GM18868 (cell line): ENCODE measurements around the gene NDUFB8.

Source experiments
- ATAC-seq: cut with Tn5 transposase; IDR thresholded peaks from one replicate; pipeline ENCODE4 v1.9.1; 2021; ENCODE audit warnings: mild to moderate bottlenecking, moderate library complexity; ENCODE audit not compliant: unreplicated experiment

NDUFB8 gene

DNA sequence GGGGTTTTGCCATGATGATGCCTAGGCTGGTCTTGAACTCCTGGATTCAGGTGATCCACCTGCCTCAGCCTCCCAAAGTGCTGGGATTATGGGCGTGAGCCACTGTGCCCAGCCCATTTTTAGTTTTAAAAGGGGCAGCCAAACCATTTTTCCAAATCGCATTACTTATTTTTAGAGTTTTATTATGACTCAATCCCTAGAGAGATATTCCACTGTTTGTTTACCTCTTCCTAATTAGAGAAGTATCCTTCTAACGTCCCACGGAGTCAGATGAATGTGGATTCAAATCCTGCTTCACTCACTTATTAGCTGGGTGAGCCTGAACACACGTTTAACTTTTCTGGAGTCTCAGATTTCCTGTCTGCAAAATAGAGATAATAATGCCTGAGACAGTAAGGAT is 51.7 kb downstream of the NDUFB8 start:
- no peak for ATAC-seq
